WERI-Rb-1 (cell line): ENCODE data around the gene DHX36.
A peak's percentile ranks its signal among the peaks of the same experiment; 100 is the strongest.

Experiments used
- DNase-seq: peaks from one replicate; pipeline ENCODE4 v3.0.0-alpha.2; 2020
- H3K27ac ChIP-seq: fragments of 250-450 bp; sonication (Bioruptor Pico); 2 replicates; pipeline ENCODE4 v1.5.1; 2020; ENCODE audit warnings: mild to moderate bottlenecking, moderate library complexity
- H3K27me3 ChIP-seq: fragments of 250-450 bp; sonication (Bioruptor Pico); 2 replicates; pipeline ENCODE4 v1.5.1; 2021; ENCODE audit warnings: mild to moderate bottlenecking, low read depth, moderate library complexity; ENCODE audit not compliant: insufficient read depth, severe bottlenecking
- H3K36me3 ChIP-seq: fragments of 250-450 bp; sonication (Bioruptor Pico); 2 replicates; pipeline ENCODE4 v1.5.1; 2020; ENCODE audit warnings: mild to moderate bottlenecking, moderate library complexity
- H3K4me3 ChIP-seq: 2 replicates; pipeline ENCODE4 v1.5.1; 2011; ENCODE audit warnings: low read depth, mild to moderate bottlenecking, control low read depth, low read length
- H3K9me3 ChIP-seq: fragments of 250-450 bp; sonication (Bioruptor Pico); 2 replicates; pipeline ENCODE4 v1.5.1; 2021; ENCODE audit warnings: mild to moderate bottlenecking, moderate library complexity; ENCODE audit not compliant: severe bottlenecking
- TF ChIP-seq, protein P1 (sequence below): IDR thresholded peaks from 2 replicates; pipeline ENCODE4 v1.5.1; 2011; ENCODE audit warnings: low read depth, mild to moderate bottlenecking, control low read depth, inconsistent platforms, low read length

The DHX36 gene

DNA sequence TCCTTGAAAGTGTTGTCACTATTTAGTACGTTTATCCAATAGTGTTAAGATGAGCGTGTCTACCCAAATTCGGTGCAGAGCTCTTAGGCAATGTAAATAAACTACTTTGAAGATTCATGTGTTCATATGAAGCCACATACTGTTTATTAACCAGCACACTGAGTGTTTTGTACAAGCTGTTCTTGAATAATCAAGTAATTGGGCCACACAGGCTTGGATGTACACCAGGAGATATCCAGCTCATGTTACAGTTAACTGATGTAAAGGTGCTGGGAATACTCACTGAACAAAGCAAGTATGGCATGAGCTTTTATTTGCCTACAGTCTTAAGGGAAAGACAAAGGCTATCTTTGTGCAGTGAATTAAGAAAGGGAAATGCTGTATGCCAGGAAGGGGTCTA is 632 bp upstream of the DHX36 start:
- no peaks in the 10 kb centered on the region for H3K27me3 ChIP-seq
- H3K36me3 ChIP-seq: peaks cover 10% of the 10 kb centered on the region
- no peaks in the 10 kb centered on the region for H3K9me3 ChIP-seq
- TF ChIP-seq, protein P1, sequence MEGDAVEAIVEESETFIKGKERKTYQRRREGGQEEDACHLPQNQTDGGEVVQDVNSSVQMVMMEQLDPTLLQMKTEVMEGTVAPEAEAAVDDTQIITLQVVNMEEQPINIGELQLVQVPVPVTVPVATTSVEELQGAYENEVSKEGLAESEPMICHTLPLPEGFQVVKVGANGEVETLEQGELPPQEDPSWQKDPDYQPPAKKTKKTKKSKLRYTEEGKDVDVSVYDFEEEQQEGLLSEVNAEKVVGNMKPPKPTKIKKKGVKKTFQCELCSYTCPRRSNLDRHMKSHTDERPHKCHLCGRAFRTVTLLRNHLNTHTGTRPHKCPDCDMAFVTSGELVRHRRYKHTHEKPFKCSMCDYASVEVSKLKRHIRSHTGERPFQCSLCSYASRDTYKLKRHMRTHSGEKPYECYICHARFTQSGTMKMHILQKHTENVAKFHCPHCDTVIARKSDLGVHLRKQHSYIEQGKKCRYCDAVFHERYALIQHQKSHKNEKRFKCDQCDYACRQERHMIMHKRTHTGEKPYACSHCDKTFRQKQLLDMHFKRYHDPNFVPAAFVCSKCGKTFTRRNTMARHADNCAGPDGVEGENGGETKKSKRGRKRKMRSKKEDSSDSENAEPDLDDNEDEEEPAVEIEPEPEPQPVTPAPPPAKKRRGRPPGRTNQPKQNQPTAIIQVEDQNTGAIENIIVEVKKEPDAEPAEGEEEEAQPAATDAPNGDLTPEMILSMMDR: no peak
- H3K4me3 ChIP-seq: peak overlapping the region; percentile 92
- DNase-seq: no peak
- H3K27ac ChIP-seq: peak overlapping the region; percentile 90

DNA sequence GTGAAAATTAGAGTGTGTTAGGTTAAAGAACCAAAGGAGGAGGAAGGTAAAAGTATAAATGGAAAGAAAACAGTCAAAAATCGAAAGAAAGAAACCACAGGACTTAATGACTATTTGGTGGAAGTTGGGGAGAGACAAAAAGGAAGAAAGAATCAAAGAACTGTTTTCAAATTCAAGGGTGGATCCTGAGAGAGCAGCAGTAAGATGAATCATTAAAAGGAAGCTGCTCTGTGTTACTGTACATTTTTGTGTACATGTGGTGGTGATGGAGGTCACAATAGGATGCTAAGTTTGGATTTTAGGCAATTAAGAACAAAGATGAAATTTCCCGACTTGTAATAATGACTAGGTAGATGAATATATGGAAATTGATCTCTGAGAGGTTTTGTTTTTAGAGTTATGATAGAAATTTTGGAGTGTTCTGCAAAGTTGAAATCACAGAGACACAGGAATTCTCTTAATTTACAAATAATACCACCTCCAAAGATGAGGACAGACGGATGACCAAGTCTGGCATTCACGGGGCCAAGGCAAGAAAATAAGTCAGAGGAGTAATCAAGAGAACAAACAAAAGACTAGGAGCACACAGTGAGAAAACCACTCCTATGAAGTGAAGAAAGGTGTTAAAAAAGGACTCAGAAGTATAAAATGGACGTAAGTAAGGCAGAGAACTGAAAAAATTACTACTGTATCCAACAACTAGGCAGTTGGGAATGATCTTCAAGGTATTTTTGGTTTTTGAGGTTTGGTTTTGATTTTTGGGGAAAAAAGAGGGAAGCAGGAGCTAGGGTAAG is 7.1 kb downstream of the DHX36 start:
- no peak for DNase-seq
- Histone ChIP-seq H3K36me3 (peaks cover 57% of the 10 kb centered on the region), H3K27ac (no peak overlapping the region)

DNA sequence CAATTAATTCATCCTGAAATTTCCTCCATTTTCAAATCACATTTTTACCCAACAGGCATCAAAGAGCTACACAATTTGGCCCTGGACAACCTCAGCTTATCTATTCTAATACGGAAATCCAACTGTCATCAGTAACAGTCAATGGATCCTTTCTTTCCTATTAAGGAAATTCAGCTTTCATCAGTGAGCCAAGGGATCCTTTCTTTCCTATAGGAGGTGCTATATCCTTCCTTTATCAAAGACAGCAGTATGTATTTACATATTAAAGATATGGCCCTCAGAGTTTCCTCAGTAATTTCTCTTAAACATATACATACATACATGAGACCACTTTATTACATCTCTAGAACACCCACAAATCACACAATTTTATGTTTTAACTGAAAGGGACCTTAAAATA is 10.1 kb downstream of the DHX36 start:
- no peaks in the 10 kb centered on the region for H3K9me3 ChIP-seq
- peaks cover 65% of the 10 kb centered on the region for H3K36me3 ChIP-seq
- no peak for DNase-seq
- no peaks in the 10 kb centered on the region for H3K27me3 ChIP-seq
- H3K27ac ChIP-seq: no peak overlapping the region
- TF ChIP-seq, protein P1: no peak
- no peak overlapping the region for H3K4me3 ChIP-seq

More for the DNA sequence above, 7.1 kb downstream of the DHX36 start:
- H3K9me3 ChIP-seq: no peaks in the 10 kb centered on the region
- H3K27me3 ChIP-seq: no peaks in the 10 kb centered on the region
- TF ChIP-seq, protein P1: no peak
- H3K4me3 ChIP-seq: no peak overlapping the region

DNA sequence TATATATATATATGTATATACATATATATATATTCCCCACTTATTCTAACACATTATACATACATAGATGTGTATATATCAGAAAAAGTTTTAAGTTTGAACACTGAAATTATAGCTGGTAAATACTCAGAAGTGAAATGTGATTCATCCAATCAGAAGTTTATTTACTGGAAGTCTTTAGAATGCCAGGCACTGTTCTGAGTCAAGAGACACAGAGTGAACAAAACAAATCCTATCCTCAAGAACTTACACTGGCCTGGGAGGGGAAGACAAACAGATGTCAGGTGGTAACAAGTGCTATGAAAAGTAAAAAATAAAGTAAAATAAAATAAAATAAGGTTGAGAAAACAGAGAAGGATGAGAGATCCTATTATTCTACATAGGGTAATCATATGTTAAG is 13.4 kb downstream of the DHX36 start:
- Histone ChIP-seq H3K27me3 (no peaks in the 10 kb centered on the region), H3K36me3 (peaks cover 76% of the 10 kb centered on the region), H3K27ac (no peak overlapping the region), H3K4me3 (no peak overlapping the region), H3K9me3 (no peaks in the 10 kb centered on the region)
- DNase-seq: no peak
- TF ChIP-seq, protein P1: no peak

DNA sequence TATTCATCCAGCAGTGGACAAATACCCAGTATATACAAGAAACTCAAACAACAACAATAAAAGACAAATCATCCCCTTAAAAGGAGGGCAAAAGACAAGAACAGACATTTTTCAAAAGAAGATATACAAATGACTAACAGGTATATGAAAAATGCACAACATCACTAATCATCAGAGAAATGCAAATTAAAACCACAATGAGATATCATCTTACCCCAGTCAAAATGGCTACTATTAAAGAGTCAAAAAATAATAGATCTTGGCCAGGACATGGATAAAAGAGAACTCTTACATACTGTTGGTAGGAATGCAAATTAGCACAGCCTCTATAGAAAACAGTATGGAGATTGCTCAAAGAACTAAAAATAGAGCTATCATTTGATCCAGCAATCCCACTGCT is 16.9 kb downstream of the DHX36 start:
- no peak for DNase-seq
- TF ChIP-seq, protein P1: no peak
- no peaks in the 10 kb centered on the region for H3K9me3 ChIP-seq
- H3K4me3 ChIP-seq: no peak overlapping the region
- H3K36me3 ChIP-seq: peaks cover 81% of the 10 kb centered on the region
- H3K27ac ChIP-seq: no peak overlapping the region
- no peaks in the 10 kb centered on the region for H3K27me3 ChIP-seq

DNA sequence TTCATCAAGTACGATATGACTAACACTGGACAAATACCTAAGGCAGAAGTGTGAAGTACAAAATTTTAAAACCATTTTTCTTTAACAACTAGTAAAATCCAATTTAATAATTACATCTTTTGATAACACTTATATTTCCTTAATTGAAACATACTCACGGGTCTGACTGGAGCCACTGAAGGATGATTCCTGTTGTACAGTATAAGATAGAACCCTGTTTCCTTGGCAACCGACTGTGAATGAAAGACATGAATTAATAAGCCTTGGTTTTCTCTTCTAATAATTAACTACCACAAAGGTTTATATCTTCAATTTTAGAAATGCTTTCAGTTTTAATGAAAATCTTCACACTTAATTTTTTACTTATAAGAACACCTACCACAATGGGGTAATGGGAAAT is 19.4 kb downstream of the DHX36 start:
- no peaks in the 10 kb centered on the region for H3K27me3 ChIP-seq
- H3K9me3 ChIP-seq: no peaks in the 10 kb centered on the region
- H3K4me3 ChIP-seq: no peak overlapping the region
- TF ChIP-seq, protein P1: no peak
- H3K27ac ChIP-seq: no peak overlapping the region
- peaks cover 92% of the 10 kb centered on the region for H3K36me3 ChIP-seq
- DNase-seq: no peak
